HCT116 (cell line): Measurements from ENCODE around the gene PLCD1. TPM values are rescaled to one million over a fixed set of nuclear protein-coding genes. Genes with fewer than 3 reads are reported as not detected.

ENCODE experiments used
- ATAC-seq: fragments of 200-7000 bp; cut with Tn5 transposase; 2 replicates; pipeline ENCODE4 v1.9.1; 2020; ENCODE audit warnings: mild to moderate bottlenecking, moderate library complexity
- BruUV-seq: library from RNA; stranded (reverse); fragments of 400-500 nt; replicated peaks from 2 replicates; lab custom pipeline; 2021; lab: Mats Ljungman, UMichigan
- CTCF ChIA-PET: fragments of 300-600 bp; sonication (Branson Sonifier 250); formaldehyde crosslinking; loops from one replicate; lab custom pipeline; 2021; ENCODE audit warnings: antibody characterized with exemption; lab: Charles Lee
- POLR2A ChIA-PET: fragments of 300-600, 350-600 bp; sonication (Branson Sonifier 250); formaldehyde crosslinking; loops from one replicate; lab custom pipeline; 2021; ENCODE audit warnings: antibody characterized with exemption; lab: Charles Lee
- RAD21 ChIA-PET, 2 experiments: fragments of 300-600 bp; sonication (Branson Sonifier 250); formaldehyde crosslinking; loops; one replicate each; lab custom pipeline; 2023; ENCODE audit warnings: low total read pairs in 2 of 2; ENCODE audit not compliant: uncharacterized antibody in 2 of 2, unreplicated experiment in 2 of 2, low non-redundant PET in 1 of 2; lab: Charles Lee
- DNase-seq: peaks from one replicate; pipeline ENCODE4 v3.0.0-alpha.2; 2010; ENCODE audit warnings: low read depth, low spot score
- H2AFZ ChIP-seq: fragments of 200-600 bp; shearing (Covaris generic), sonication (generic); 2 replicates; pipeline ENCODE4 v1.6.1; 2017; ENCODE audit warnings: low read depth, mixed run types, mixed read lengths, antibody characterized with exemption, low read length; ENCODE audit not compliant: poor library complexity, severe bottlenecking
- H3K27ac ChIP-seq: 2 replicates; pipeline ENCODE4 v1.5.1; 2012; ENCODE audit warnings: low read depth, low read length
- H3K27me3 ChIP-seq: fragments of 200-600 bp; sonication (generic); 2 replicates; pipeline ENCODE4 v1.6.1; 2016; ENCODE audit warnings: mixed run types, low read length, mixed read lengths; ENCODE audit not compliant: insufficient read depth
- H3K36me3 ChIP-seq, 2 experiments: fragments of 200-500 bp in 1 of 2; fragments of 200-600 bp in 1 of 2; sonication (Bioruptor generic) in 1 of 2; sonication (generic) in 1 of 2; 2 replicates each; pipeline versions ENCODE4 v1.5.1 to v1.6.1; 2014 to 2016; ENCODE audit warnings: low read length in 2 of 2, inconsistent platforms in 1 of 2, mixed read lengths in 1 of 2, mixed run types in 1 of 2; ENCODE audit not compliant: insufficient read depth in 2 of 2, control insufficient read depth in 1 of 2
- H3K4me1 ChIP-seq, 2 experiments: fragments of 200-600 bp in 1 of 2; sonication (generic) in 1 of 2; 2 replicates each; pipeline versions ENCODE4 v1.5.1 to v1.6.1; 2012 to 2017; ENCODE audit warnings: low read length in 2 of 2, inconsistent platforms in 1 of 2, mild to moderate bottlenecking in 1 of 2, mixed read lengths in 1 of 2, mixed run types in 1 of 2, moderate library complexity in 1 of 2; ENCODE audit not compliant: insufficient read depth in 2 of 2, control insufficient read depth in 1 of 2
- H3K4me2 ChIP-seq: fragments of 200-600 bp; sonication (generic); 2 replicates; pipeline ENCODE4 v1.6.1; 2017; ENCODE audit warnings: mixed run types, low read length, mixed read lengths
- H3K4me3 ChIP-seq, 2 experiments: fragments of 200-600 bp in 1 of 2; sonication (generic) in 1 of 2; replicated peaks in 1 of 2; 2 replicates each; pipeline ENCODE4 v1.5.1; 2011 to 2016; ENCODE audit warnings: low read length in 2 of 2, control low read depth in 1 of 2, low read depth in 1 of 2, mild to moderate bottlenecking in 1 of 2, mixed read lengths in 1 of 2, mixed run types in 1 of 2
- H3K79me2 ChIP-seq: fragments of 200-600 bp; sonication (generic); 2 replicates; pipeline ENCODE4 v1.6.1; 2017; ENCODE audit warnings: mild to moderate bottlenecking, mixed run types, low read length, moderate library complexity, mixed read lengths; ENCODE audit not compliant: insufficient read depth
- H3K9ac ChIP-seq: fragments of 200-600 bp; sonication (generic); 2 replicates; pipeline ENCODE4 v1.6.1; 2016; ENCODE audit warnings: low read length, mixed read lengths
- H3K9me2 ChIP-seq: fragments of 200-600 bp; sonication (generic), shearing (Covaris generic); 2 replicates; pipeline ENCODE4 v1.6.1; 2017; ENCODE audit warnings: mixed run types, mild to moderate bottlenecking, moderate library complexity; ENCODE audit not compliant: insufficient read depth
- H3K9me3 ChIP-seq, 2 experiments: fragments of 200-500 bp in 1 of 2; fragments of 200-600 bp in 1 of 2; sonication (Bioruptor generic) in 1 of 2; sonication (generic) in 1 of 2; 2 replicates each; pipeline ENCODE4 v1.6.1; 2014 to 2017; ENCODE audit warnings: low read length in 2 of 2, mixed read lengths in 2 of 2, inconsistent platforms in 1 of 2, low read depth in 1 of 2, mild to moderate bottlenecking in 1 of 2, mixed run types in 1 of 2, moderate library complexity in 1 of 2; ENCODE audit not compliant: control insufficient read depth in 1 of 2, insufficient read depth in 1 of 2
- H4K20me1 ChIP-seq: fragments of 200-600 bp; sonication (generic), shearing (Covaris generic); 2 replicates; pipeline ENCODE4 v1.6.1; 2017; ENCODE audit warnings: mixed run types, mild to moderate bottlenecking, moderate library complexity; ENCODE audit not compliant: insufficient read depth
- EGR1 ChIP-seq: IDR thresholded peaks from 2 replicates; pipeline ENCODE4 v1.6.1; 2012; ENCODE audit warnings: low read depth
- ELF1 ChIP-seq: IDR thresholded peaks from 2 replicates; pipeline ENCODE4 v1.6.1; 2012; ENCODE audit warnings: low read depth, borderline replicate concordance
- EZH2 ChIP-seq: fragments of 200-600 bp; sonication (generic); IDR thresholded peaks from 2 replicates; pipeline ENCODE4 v1.6.1; 2017; ENCODE audit warnings: antibody characterized with exemption, mixed run types
- FOSL1 ChIP-seq: IDR thresholded peaks from 2 replicates; pipeline ENCODE4 v1.6.1; 2012; ENCODE audit warnings: low read depth
- JUND ChIP-seq: IDR thresholded peaks from 2 replicates; pipeline ENCODE4 v1.6.1; 2012
- MAX ChIP-seq: IDR thresholded peaks from 2 replicates; pipeline ENCODE4 v1.6.1; 2012
- POLR2A ChIP-seq: IDR thresholded peaks from 2 replicates; pipeline ENCODE4 v1.7.0; 2011; ENCODE audit warnings: borderline replicate concordance; ENCODE audit not compliant: insufficient read depth, insufficient read length; ENCODE audit errors: extremely low read depth
- POLR2AphosphoS5 ChIP-seq: IDR thresholded peaks from 2 replicates; pipeline ENCODE4 v1.6.1; 2011; ENCODE audit warnings: mild to moderate bottlenecking, low read depth, low read length, moderate library complexity
- REST ChIP-seq: IDR thresholded peaks from 2 replicates; pipeline ENCODE4 v1.6.1; 2012; ENCODE audit warnings: low read depth
- SP1 ChIP-seq: IDR thresholded peaks from 2 replicates; pipeline ENCODE4 v1.6.1; 2012; ENCODE audit warnings: low read depth
- TCF7L2 ChIP-seq: IDR thresholded peaks from 2 replicates; pipeline ENCODE4 v1.7.0; 2011; ENCODE audit warnings: borderline replicate concordance, inconsistent platforms; ENCODE audit not compliant: insufficient read depth, insufficient read length; ENCODE audit errors: extremely low read depth
- YY1 ChIP-seq: IDR thresholded peaks from 2 replicates; pipeline ENCODE4 v1.6.1; 2011; ENCODE audit warnings: low read length, low read depth, moderate library complexity, mild to moderate bottlenecking; ENCODE audit not compliant: insufficient replicate concordance; ENCODE audit errors: extremely low read depth
- ZFX ChIP-seq: fragments of 450-650 bp; IDR thresholded peaks from 2 replicates; pipeline ENCODE4 v1.6.1; 2017
- ZNF274 ChIP-seq: fragments of 200-500 bp; sonication (Bioruptor generic); IDR thresholded peaks from 2 replicates; pipeline ENCODE4 v1.6.1; 2014; ENCODE audit warnings: mild to moderate bottlenecking, low read depth, low read length, inconsistent platforms
- intact Hi-C: fragments of 100-400 bp; cut with micrococcal nuclease; formaldehyde crosslinking; loops from 2 replicates; pipeline ENCODE4 v1.10.0; 2022
- total RNA-seq: library from RNA; stranded (reverse); gene quantifications from one replicate; pipeline ENCODE4 v1.2.1, GENCODE V29; 2021; ENCODE audit not compliant: unreplicated experiment

The PLCD1 gene
- total RNA-seq, 1 experiment from 2014 or later: 15.9 TPM

- intact Hi-C loops: loop anchor here (5.0 kb wide), 1 partner anchor 678 kb away; no protein-coding TSS in a partner anchor
- Histone ChIP-seq H3K27ac (no peak overlapping the region), H3K27me3 (no peaks in the 10 kb centered on the region), H3K4me2 (no peak overlapping the region), H3K9me2 (no peaks in the 10 kb centered on the region), H3K9ac (no peak overlapping the region), H3K9me3 (no peaks in the 10 kb centered on the region), H3K4me1 (peaks cover 7 to 11% of the 10 kb centered on the region in 2 experiments; a peak in 2 of 4 replicates), H3K36me3 (no peaks in the 10 kb centered on the region), H3K4me3 (no peak overlapping the region), H3K79me2 (no peaks in the 10 kb centered on the region), H4K20me1 (no peaks in the 10 kb centered on the region), H2AFZ (no peak overlapping the region)
- DNase-seq (no peak), ATAC-seq (no peak)
- TF ChIP-seq MAX: no peak
- no peak for TF ChIP-seq POLR2AphosphoS5
- no peak for TF ChIP-seq SP1
- no peak for TF ChIP-seq POLR2A
- no peak for TF ChIP-seq YY1
- TF ChIP-seq ZFX: no peak
- RAD21 ChIA-PET: no interaction called here
- BruUV-seq: no TSS peak
- CTCF ChIA-PET: interaction anchor here (0.7 kb wide), 1 partner anchor 10 kb away, joined by 4 read pairs; no protein-coding TSS in a partner anchor
- POLR2A ChIA-PET: no interaction called here
Measured at GRCh38 chr3:37984596-37984995, 44.8 kb downstream of the PLCD1 start.

DNA sequence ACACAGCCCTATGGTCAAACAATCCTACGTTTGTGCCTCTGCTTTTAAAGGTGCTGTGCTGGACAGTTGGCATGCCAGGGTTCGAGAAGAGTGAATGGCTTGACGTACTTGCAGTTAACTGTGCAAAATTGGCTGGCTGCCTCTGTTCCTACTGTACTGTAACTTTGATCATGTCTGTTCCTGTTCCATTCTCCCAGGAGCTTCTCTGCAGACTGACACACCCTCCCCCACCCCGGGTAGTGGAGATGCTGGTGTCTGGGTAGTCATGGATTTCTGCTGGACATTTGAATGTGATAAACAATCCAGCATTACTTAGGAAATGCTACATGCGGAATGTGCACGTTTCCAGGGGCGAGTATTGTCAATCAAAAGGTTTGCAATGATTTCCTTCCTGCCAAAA lies 45.4 kb downstream of the PLCD1 start:
- Histone ChIP-seq H3K79me2 (no peaks in the 10 kb centered on the region), H3K9ac (no peak overlapping the region), H4K20me1 (no peaks in the 10 kb centered on the region), H3K4me2 (no peak overlapping the region), H3K36me3 (no peaks in the 10 kb centered on the region), H3K4me1 (peaks cover 7 to 11% of the 10 kb centered on the region in 2 experiments; a peak in 2 of 4 replicates), H2AFZ (no peak overlapping the region), H3K9me2 (no peaks in the 10 kb centered on the region), H3K27me3 (no peaks in the 10 kb centered on the region), H3K9me3 (no peaks in the 10 kb centered on the region), H3K27ac (no peak overlapping the region), H3K4me3 (no peak overlapping the region)
- ChIA-PET RAD21 (no interaction called here), POLR2A (no interaction called here), CTCF (interaction anchor here (0.7 to 0.9 kb wide), 2 partner anchors 9 to 13 kb away, joined by 3 to 4 read pairs; no protein-coding TSS in a partner anchor)
- ATAC-seq (no peak), DNase-seq (no peak)
- BruUV-seq: no TSS peak
- intact Hi-C loops: loop anchor here (5.0 kb wide), 1 partner anchor 678 kb away; no protein-coding TSS in a partner anchor
- TF ChIP-seq MAX (no peak), JUND (no peak), ELF1 (no peak), ZFX (no peak), YY1 (no peak), EZH2 (no peak), POLR2A (no peak), ZNF274 (no peak), EGR1 (no peak), REST (no peak), TCF7L2 (no peak), FOSL1 (no peak), POLR2AphosphoS5 (no peak)
